OCI-LY7 (cell line): Measurements from ENCODE around the gene TBX21. TPM values are rescaled to one million over a fixed set of nuclear protein-coding genes. Genes with fewer than 3 reads are reported as not detected.

Source experiments
- BruUV-seq: library from RNA; stranded (reverse); fragments of 400-500 nt; replicated peaks from 2 replicates; lab custom pipeline; 2021; lab: Mats Ljungman, UMichigan
- CTCF ChIA-PET: fragments of 300-600 bp; sonication (Branson Sonifier 250); formaldehyde crosslinking; loops from one replicate; lab custom pipeline; 2022; ENCODE audit warnings: antibody characterized with exemption; ENCODE audit not compliant: unreplicated experiment; lab: Charles Lee
- POLR2A ChIA-PET: fragments of 300-600 bp; sonication (Branson Sonifier 250); formaldehyde crosslinking; loops from one replicate; lab custom pipeline; 2022; ENCODE audit warnings: antibody characterized with exemption; lab: Charles Lee
- DNase-seq: peaks from one replicate; pipeline ENCODE4 v3.0.0-alpha.2; 2015; ENCODE audit warnings: low spot score
- H2AFZ ChIP-seq: fragments of 200-600 bp; sonication (generic), shearing (Covaris generic); 2 replicates; pipeline ENCODE4 v1.6.1; 2014; ENCODE audit warnings: mild to moderate bottlenecking, antibody characterized with exemption, low read length, moderate library complexity
- H3K27ac ChIP-seq: fragments of 200-600 bp; sonication (generic); 2 replicates; pipeline ENCODE4 v1.5.1; 2014; ENCODE audit warnings: mixed run types, low read depth, mild to moderate bottlenecking, moderate library complexity, low read length, inconsistent platforms; ENCODE audit not compliant: poor library complexity, severe bottlenecking
- H3K36me3 ChIP-seq: fragments of 200-600 bp; sonication (generic); 2 replicates; pipeline ENCODE4 v1.6.1; 2014; ENCODE audit warnings: mild to moderate bottlenecking, antibody characterized with exemption, low read length, moderate library complexity, mixed read lengths; ENCODE audit not compliant: insufficient read depth
- H3K4me1 ChIP-seq: fragments of 200-600 bp; sonication (generic); 2 replicates; pipeline ENCODE4 v1.5.1; 2014; ENCODE audit warnings: mild to moderate bottlenecking, low read length; ENCODE audit not compliant: insufficient read depth, poor library complexity, severe bottlenecking
- H3K4me2 ChIP-seq: fragments of 200-600 bp; sonication (generic); 2 replicates; pipeline ENCODE4 v1.6.1; 2014; ENCODE audit warnings: mild to moderate bottlenecking, low read length
- H3K4me3 ChIP-seq: fragments of 200-600 bp; sonication (generic); 2 replicates; pipeline ENCODE4 v1.5.1; 2014; ENCODE audit warnings: mild to moderate bottlenecking, low read depth, low read length; ENCODE audit not compliant: poor library complexity, severe bottlenecking
- H3K79me2 ChIP-seq: fragments of 200-600 bp; sonication (generic); 2 replicates; pipeline ENCODE4 v1.6.1; 2016; ENCODE audit warnings: low read depth, mild to moderate bottlenecking, low read length, moderate library complexity, mixed read lengths; ENCODE audit not compliant: insufficient read depth
- H3K9me2 ChIP-seq: fragments of 200-600 bp; sonication (generic); 2 replicates; pipeline ENCODE4 v1.6.1; 2016; ENCODE audit warnings: mild to moderate bottlenecking, low read length, mixed read lengths; ENCODE audit not compliant: insufficient read depth
- H3K9me3 ChIP-seq: fragments of 200-600 bp; sonication (generic); 2 replicates; pipeline ENCODE4 v1.6.1; 2014; ENCODE audit warnings: mild to moderate bottlenecking, mixed run types, low read length, mixed read lengths
- H4K20me1 ChIP-seq: fragments of 200-600 bp; sonication (generic); 2 replicates; pipeline ENCODE4 v1.6.1; 2014; ENCODE audit warnings: mild to moderate bottlenecking, antibody characterized with exemption, low read length, moderate library complexity, mixed read lengths; ENCODE audit not compliant: insufficient read depth
- EZH2phosphoT487 ChIP-seq: fragments of 200-600 bp; sonication (generic); IDR thresholded peaks from 2 replicates; pipeline ENCODE4 v1.6.1; 2018; ENCODE audit warnings: low read depth, borderline replicate concordance, mild to moderate bottlenecking, mixed run types, antibody characterized with exemption, low read length, moderate library complexity, mixed read lengths
- intact Hi-C: fragments of 100-400 bp; cut with micrococcal nuclease; formaldehyde crosslinking; loops from one replicate; pipeline ENCODE4 v1.10.0; 2022; ENCODE audit not compliant: unreplicated experiment
- total RNA-seq, 2 experiments: library from RNA; depleted of rRNA in 1 of 2; stranded (reverse); fragments of >200 nt in 1 of 2; shearing (Covaris generic) in 1 of 2; gene quantifications; 2 replicates each; pipeline ENCODE4 v1.2.3, GENCODE V29; 2014 to 2022
- TF ChIP-seq, protein P1 (sequence below): fragments of 200-600 bp; sonication (generic); conservative IDR thresholded peaks from 2 replicates; pipeline ENCODE4 v1.5.1; 2014; ENCODE audit warnings: mild to moderate bottlenecking, antibody characterized with exemption, low read length, moderate library complexity, mixed read lengths

The TBX21 gene
- total RNA-seq, 2 experiments from 2014 or later, result not detected

DNA sequence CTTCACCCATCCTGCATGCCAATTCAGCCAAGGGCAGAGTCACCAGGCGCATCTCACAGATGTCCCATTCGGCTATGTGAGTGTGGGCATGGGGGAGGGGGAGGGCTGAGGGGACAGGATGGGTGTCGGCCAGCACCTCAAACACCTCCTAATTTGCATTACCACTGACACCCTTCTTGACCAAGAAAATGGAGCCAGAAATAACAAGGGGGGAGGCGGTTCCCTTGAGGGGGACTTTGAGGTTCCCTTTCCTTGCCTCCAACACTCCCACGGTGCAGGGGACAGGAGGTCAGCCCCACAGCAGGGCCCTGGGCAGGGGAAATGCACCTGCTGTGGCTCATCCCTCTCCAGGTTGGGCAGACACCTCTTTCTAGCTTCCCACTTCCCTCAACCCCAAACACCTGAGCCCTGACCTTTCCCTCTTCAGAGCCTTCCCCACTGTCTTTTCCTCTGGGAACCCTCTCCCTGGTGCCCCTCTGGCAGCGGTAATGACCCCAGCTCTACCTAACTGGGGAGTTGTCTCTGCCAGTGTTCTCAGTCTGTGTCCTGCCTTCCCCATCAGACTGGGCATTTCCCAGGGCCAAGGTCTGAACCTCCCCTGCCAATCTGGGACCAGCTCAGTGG, 18.2 kb upstream of the TBX21 start:
- H3K9me3 ChIP-seq, result no peaks in the 10 kb centered on the region
- no peak overlapping the region for H3K27ac ChIP-seq
- TF ChIP-seq, protein P1, sequence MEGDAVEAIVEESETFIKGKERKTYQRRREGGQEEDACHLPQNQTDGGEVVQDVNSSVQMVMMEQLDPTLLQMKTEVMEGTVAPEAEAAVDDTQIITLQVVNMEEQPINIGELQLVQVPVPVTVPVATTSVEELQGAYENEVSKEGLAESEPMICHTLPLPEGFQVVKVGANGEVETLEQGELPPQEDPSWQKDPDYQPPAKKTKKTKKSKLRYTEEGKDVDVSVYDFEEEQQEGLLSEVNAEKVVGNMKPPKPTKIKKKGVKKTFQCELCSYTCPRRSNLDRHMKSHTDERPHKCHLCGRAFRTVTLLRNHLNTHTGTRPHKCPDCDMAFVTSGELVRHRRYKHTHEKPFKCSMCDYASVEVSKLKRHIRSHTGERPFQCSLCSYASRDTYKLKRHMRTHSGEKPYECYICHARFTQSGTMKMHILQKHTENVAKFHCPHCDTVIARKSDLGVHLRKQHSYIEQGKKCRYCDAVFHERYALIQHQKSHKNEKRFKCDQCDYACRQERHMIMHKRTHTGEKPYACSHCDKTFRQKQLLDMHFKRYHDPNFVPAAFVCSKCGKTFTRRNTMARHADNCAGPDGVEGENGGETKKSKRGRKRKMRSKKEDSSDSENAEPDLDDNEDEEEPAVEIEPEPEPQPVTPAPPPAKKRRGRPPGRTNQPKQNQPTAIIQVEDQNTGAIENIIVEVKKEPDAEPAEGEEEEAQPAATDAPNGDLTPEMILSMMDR, result no peak
- no peak for TF ChIP-seq EZH2phosphoT487
- H3K4me2 ChIP-seq, result no peak overlapping the region
- DNase-seq, result no peak
- intact Hi-C loops, result no loop called here
- no peaks in the 10 kb centered on the region for H3K9me2 ChIP-seq
- no peaks in the 10 kb centered on the region for H4K20me1 ChIP-seq
- peaks cover 9% of the 10 kb centered on the region for H3K4me1 ChIP-seq
- BruUV-seq, result no TSS peak
- ChIA-PET CTCF (interaction anchor here (0.6 kb wide), 1 partner anchor 110 kb away, joined by 4 read pairs; no protein-coding TSS in a partner anchor), POLR2A (no interaction called here)
- no peaks in the 10 kb centered on the region for H3K36me3 ChIP-seq
- H3K4me3 ChIP-seq, result no peak overlapping the region
- H3K79me2 ChIP-seq, result no peaks in the 10 kb centered on the region
- no peak overlapping the region for H2AFZ ChIP-seq

DNA sequence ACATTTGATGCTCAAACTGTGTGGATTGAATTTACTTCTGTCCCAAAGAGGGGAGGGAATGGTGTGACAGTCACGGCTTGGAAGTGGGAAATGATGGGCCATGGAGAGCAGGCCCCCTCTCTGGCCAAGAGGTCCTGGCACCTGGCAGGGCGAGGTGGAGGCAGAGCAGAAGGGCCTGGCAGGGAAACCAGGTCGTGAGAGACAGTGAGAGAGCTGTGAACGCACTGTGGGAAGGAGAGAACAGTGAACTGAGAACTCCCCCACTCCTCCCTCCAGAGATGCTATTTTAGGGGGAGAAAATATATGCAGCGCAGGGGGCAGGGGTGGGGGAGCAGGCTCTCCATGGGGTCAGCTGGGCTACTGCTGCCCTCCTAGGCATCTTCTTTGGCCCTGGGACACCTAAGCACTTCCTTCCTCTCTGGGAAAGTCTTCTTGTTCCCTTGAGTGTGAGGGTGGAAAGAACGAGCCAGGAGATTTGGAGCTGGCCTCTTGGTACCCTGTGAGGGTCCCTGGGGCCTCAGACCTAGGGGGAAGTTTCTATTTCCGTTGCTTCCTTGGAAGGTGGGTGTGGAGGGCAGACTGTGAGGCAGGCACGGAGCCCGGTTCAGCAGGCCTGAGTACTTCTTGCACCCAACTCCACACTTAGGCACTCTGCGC, 17.2 kb upstream of the TBX21 start:
- no peaks in the 10 kb centered on the region for H3K79me2 ChIP-seq
- ChIA-PET CTCF (interaction anchor here (0.6 kb wide), 1 partner anchor 109 kb away, joined by 4 read pairs; no protein-coding TSS in a partner anchor), POLR2A (no interaction called here)
- H2AFZ ChIP-seq, result no peak overlapping the region
- no peaks in the 10 kb centered on the region for H3K36me3 ChIP-seq
- BruUV-seq, result no TSS peak
- no peaks in the 10 kb centered on the region for H4K20me1 ChIP-seq
- H3K9me2 ChIP-seq, result no peaks in the 10 kb centered on the region
- H3K4me2 ChIP-seq, result no peak overlapping the region
- H3K27ac ChIP-seq, result no peak overlapping the region
- H3K9me3 ChIP-seq, result no peaks in the 10 kb centered on the region
- intact Hi-C loops, result no loop called here
- H3K4me3 ChIP-seq, result no peak overlapping the region
- DNase-seq, result no peak
- peaks cover 9% of the 10 kb centered on the region for H3K4me1 ChIP-seq
- TF ChIP-seq, protein P1, result no peak
- no peak for TF ChIP-seq EZH2phosphoT487

DNA sequence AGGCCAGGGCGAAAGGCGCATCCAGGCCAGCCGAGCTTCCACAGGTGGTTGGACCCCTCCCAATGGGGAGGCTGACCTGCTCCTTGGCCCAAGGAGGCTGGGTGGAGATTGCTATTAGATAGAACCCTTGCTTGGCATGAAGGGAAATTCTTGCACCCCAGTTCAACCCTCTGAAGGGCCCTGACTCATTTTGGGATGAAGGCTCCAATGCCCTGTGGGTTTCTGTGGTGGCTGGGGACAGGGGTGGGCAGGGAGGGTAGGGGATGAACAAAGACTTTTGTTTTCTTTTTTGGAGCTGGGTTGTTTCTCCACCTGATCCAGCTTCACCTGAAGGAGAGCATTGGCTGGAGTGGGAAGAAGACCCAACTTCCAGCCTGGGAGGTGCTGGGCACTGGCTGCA, 16.7 kb upstream of the TBX21 start:
- ChIA-PET POLR2A (no interaction called here), CTCF (no interaction called here)
- H3K27ac ChIP-seq, result no peak overlapping the region
- DNase-seq, result no peak
- H3K9me3 ChIP-seq, result no peaks in the 10 kb centered on the region
- H3K4me1 ChIP-seq, result peaks cover 9% of the 10 kb centered on the region
- H3K4me3 ChIP-seq, result no peak overlapping the region
- H3K36me3 ChIP-seq, result no peaks in the 10 kb centered on the region
- no TSS peak for BruUV-seq
- H3K4me2 ChIP-seq, result no peak overlapping the region
- H4K20me1 ChIP-seq, result no peaks in the 10 kb centered on the region
- H3K79me2 ChIP-seq, result no peaks in the 10 kb centered on the region
- intact Hi-C loops, result no loop called here
- no peak overlapping the region for H2AFZ ChIP-seq
- TF ChIP-seq, protein P1, result no peak
- TF ChIP-seq EZH2phosphoT487, result no peak
- H3K9me2 ChIP-seq, result no peaks in the 10 kb centered on the region
